Stimulated activated naive CD8-positive, alpha-beta T cell treated with anti-CD3 and anti-CD28 coated beads, Interleukin-15, amount 100 ng/mL, for 72 hours (primary cell): ENCODE results near the gene CCL24.
"Not testable (repeated sequence)": the region's sequence is repeated elsewhere in the genome, so short reads cannot be mapped to it uniquely, and the experiment has no call there.

ENCODE experiments used
- ATAC-seq: fragments of 150-1000 bp; cut with Tn5 transposase; 2 replicates; pipeline ENCODE4 v1.10.0; 2021; ENCODE audit warnings: mild to moderate bottlenecking, moderate library complexity
- DNase-seq, 2 donors: peaks; one replicate each; pipeline ENCODE4 v3.0.0; 2021 to 2022
- H3K27ac Mint-ChIP-seq, 2 donors: one replicate each; pipeline ENCODE4 v1.8.0; 2022; ENCODE audit warnings: mild to moderate bottlenecking in 2 of 2, mixed read lengths in 2 of 2, moderate library complexity in 2 of 2
- H3K27me3 Mint-ChIP-seq: one replicate; pipeline ENCODE4 v1.8.0; 2022; ENCODE audit warnings: mixed read lengths
- H3K4me1 Mint-ChIP-seq: one replicate; pipeline ENCODE4 v1.8.0; 2022; ENCODE audit warnings: mild to moderate bottlenecking, mixed read lengths
- H3K4me3 Mint-ChIP-seq, 2 donors: one replicate each; pipeline ENCODE4 v1.8.0; 2022; ENCODE audit warnings: mild to moderate bottlenecking in 2 of 2, mixed read lengths in 2 of 2, moderate library complexity in 1 of 2
- H3K9me3 Mint-ChIP-seq, 2 donors: one replicate each; pipeline ENCODE4 v1.8.0; 2022; ENCODE audit warnings: mixed read lengths in 2 of 2

CCL24 gene

DNA sequence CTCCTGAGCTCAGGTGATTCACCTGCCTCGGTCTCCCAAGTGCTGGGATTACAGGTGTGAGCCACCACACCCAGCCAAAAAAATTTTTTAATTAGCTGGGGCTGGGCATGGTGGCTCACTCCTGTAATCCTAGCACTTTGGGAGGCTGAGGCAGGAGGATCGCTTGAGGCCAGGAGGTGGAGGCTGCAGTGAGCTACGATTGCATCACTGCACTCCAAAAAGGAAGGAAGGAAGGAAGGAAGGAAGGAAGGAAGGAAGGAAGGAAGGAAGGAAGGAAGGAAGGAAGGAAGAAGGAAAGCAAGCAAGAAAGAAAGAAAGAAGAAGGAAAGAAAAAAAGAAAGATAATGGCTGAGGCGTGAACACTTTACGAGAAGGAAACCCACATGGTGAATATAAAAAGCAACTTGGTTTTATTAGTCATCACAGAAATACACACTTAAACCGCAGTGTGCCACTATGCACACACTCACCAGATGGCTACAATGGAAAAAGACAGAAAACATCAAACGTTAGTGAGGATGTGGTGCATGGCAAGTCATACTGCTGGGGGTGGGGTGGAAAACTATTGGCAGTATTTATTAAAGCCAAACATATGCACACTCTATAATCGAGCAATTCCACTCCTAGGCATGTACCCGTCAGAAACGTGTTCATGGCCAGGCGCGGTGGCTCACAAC is 37.2 kb downstream of the CCL24 start:
- no peak overlapping the region for H3K4me3 Mint-ChIP-seq
- peaks cover 49% of the 10 kb centered on the region for H3K4me1 Mint-ChIP-seq
- H3K27ac Mint-ChIP-seq, result peak overlapping the region; percentile 6 to 39
- no peaks in the 10 kb centered on the region for H3K9me3 Mint-ChIP-seq
- DNase-seq (peak; percentile 35 to 71), ATAC-seq (peak; percentile 99)
- peaks cover 25% of the 10 kb centered on the region for H3K27me3 Mint-ChIP-seq

- not testable (repeated sequence) for H3K4me3 Mint-ChIP-seq, H3K9me3 Mint-ChIP-seq, DNase-seq, ATAC-seq, H3K27ac Mint-ChIP-seq, H3K27me3 Mint-ChIP-seq
- peaks cover 33% of the 10 kb centered on the region for H3K4me1 Mint-ChIP-seq
Observed at GRCh38 chr7:75773958-75774357, 39.6 kb downstream of the CCL24 start.

DNA sequence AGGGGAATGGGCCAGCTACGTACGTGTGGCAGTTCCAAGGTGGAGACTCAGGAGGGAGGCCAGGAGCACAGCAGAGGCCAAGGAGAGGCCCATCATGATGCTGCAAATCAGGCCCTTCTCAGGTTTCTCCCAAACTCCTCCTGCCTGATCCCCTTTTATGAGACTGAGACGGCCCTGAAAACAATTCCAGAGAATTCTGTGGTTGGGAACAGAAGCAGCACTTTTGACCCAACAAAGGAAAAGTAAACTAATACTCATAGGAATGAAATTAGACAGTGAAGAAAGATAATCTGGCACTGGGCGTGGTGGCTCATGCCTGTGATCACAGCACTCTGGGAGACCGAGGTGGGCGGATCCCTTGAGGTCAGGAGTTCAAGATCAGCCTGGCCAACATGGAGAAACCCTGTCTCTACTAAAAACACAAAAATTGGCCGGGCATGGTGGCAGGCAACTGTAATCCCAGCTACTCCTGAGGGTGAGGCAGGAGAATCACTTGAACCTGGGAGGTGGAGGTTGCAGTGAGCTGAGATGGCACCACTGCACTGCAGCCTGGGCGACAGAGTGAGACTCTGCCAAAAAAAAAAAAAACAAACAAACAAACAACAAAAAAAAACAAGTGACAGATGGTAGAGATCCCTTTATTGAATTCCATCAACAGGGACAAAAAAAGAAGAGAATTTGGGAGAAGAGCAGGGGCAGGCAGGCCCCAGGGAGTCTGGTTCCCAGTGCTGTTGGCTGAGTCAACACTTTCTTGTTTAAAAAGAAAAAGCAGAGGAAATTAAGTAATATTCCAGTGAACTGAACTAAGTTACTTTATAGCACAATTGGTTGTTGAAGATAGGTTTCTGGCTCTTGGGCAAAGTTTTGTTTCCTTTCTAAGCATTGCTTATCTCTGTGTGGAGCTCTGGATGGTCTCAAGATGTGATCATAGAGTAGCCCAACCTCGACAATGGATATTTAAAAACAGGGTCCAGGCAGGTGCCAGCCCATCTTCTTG is 41.2 kb downstream of the CCL24 start, which contains the start of gene CCL26:
Gene CCL26 (minus strand): TSS at position 131 of the 997 bp plus-strand sequence. CDS start 35 bp downstream, at position 96.
- Mint-ChIP-seq H3K27me3 (no peaks in the 10 kb centered on the region), H3K4me3 (no peak within 1 kb of the TSS), H3K27ac (no peak within 1 kb of the TSS), H3K9me3 (no peaks in the 10 kb centered on the region), H3K4me1 (peaks cover 22% of the 10 kb centered on the region)
- DNase-seq (no peak), ATAC-seq (no peak)

DNA sequence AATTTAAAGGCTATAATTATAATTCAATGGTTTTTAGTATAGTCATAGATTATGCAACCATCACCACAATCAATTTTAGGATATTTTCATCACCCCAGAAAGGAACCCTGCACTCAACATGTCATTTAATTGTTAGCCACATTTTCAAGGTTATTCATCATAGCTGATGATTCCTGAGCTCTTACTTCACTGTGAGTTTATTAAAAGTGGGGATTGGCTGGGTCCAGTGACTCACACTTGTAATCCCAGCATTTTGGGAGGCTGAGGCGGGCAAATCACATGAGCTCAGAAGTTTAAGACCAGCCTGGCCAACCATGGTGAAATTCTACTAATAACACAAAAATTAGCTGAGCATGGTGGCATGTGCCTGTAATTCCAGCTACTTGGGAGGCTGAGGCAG is 42.4 kb downstream of the CCL24 start:
- ATAC-seq, result no peak
- no peak for DNase-seq
- H3K4me1 Mint-ChIP-seq, result peaks cover 13% of the 10 kb centered on the region
- no peak overlapping the region for H3K4me3 Mint-ChIP-seq
- H3K27me3 Mint-ChIP-seq, result no peaks in the 10 kb centered on the region
- no peak overlapping the region for H3K27ac Mint-ChIP-seq
- H3K9me3 Mint-ChIP-seq, result no peaks in the 10 kb centered on the region

DNA sequence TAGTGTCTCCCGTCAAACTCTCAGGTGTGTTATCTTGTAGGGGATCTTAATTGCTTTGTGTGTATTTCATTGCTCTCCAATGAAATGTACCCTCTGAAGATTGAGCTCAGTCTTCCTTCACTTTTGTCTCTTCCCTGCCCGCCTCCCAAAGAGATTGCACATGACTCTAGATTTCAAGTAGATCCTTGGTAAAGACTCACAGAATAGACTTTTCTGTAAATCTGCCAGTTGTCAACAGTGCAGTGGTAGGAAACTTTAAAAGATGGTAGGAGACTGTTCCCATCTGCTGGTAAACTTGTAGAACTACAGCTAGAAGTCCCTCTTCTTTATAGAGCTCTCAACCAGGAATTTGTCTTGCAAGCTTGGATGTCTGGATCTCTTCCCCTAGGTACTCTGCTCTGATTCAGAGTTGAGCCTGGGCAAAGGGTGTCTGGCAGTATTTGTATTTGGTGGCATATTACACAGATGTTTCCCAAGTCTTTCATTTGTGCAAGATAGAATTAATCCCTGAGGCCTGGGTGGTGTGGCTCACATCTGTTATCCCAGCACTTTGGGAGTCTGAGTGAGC is 51.2 kb downstream of the CCL24 start:
- Mint-ChIP-seq H3K27me3 (no peaks in the 10 kb centered on the region), H3K9me3 (no peaks in the 10 kb centered on the region), H3K4me1 (no peaks in the 10 kb centered on the region), H3K27ac (no peak overlapping the region), H3K4me3 (no peak overlapping the region)
- DNase-seq, result no peak
- ATAC-seq, result peak; percentile 76

- not testable (repeated sequence) for H3K27me3 Mint-ChIP-seq, H3K4me3 Mint-ChIP-seq, H3K4me1 Mint-ChIP-seq, ATAC-seq, DNase-seq, H3K9me3 Mint-ChIP-seq, H3K27ac Mint-ChIP-seq
Observed at GRCh38 chr7:75761801-75762200, 51.8 kb downstream of the CCL24 start.
